HepG2 (cell line): ENCODE data around the gene MOK.

Source experiments
- ATF1 ChIP-seq: IDR thresholded peaks from 2 replicates; pipeline ENCODE4 v1.6.1; 2016; ENCODE audit warnings: mild to moderate bottlenecking, control low read depth
- ZNF572 ChIP-seq: sonication (generic); formaldehyde crosslinking; IDR thresholded peaks from 2 replicates; pipeline ENCODE4 v1.5.1; 2020; ENCODE audit warnings: mild to moderate bottlenecking, missing genetic modification reagents
- ZNF589 ChIP-seq: sonication (generic); formaldehyde crosslinking; conservative IDR thresholded peaks from 2 replicates; pipeline ENCODE4 v1.8.0; 2022; ENCODE audit warnings: mild to moderate bottlenecking, moderate library complexity, missing genetic modification reagents
- ZNF614 ChIP-seq: IDR thresholded peaks from 2 replicates; pipeline ENCODE4 v1.6.1; 2018; ENCODE audit warnings: missing biosample characterization, missing genetic modification reagents, inconsistent platforms, borderline replicate concordance
- ZNF790 ChIP-seq: sonication (generic); formaldehyde crosslinking; IDR thresholded peaks from 2 replicates; pipeline ENCODE4 v1.8.0; 2022; ENCODE audit warnings: missing genetic modification reagents, mild to moderate bottlenecking, borderline replicate concordance
- TF ChIP-seq, protein P1 (sequence below): sonication (generic); formaldehyde crosslinking; IDR thresholded peaks from 2 replicates; pipeline ENCODE4 v1.5.0; 2020; ENCODE audit warnings: mild to moderate bottlenecking, missing genetic modification reagents, moderate library complexity
- TF ChIP-seq, protein P2 (sequence below): sonication (generic); formaldehyde crosslinking; IDR thresholded peaks from 2 replicates; pipeline ENCODE4 v1.4.0; 2020; ENCODE audit warnings: mild to moderate bottlenecking, missing genetic modification reagents
- TF ChIP-seq, protein P3 (sequence below): IDR thresholded peaks from 2 replicates; pipeline ENCODE4 v1.6.1; 2016; ENCODE audit warnings: low read depth
- TF ChIP-seq, protein P4 (sequence below): sonication (generic); formaldehyde crosslinking; IDR thresholded peaks from 2 replicates; pipeline ENCODE4 v1.5.0; 2020; ENCODE audit warnings: missing genetic modification reagents, mild to moderate bottlenecking, borderline replicate concordance

DNA sequence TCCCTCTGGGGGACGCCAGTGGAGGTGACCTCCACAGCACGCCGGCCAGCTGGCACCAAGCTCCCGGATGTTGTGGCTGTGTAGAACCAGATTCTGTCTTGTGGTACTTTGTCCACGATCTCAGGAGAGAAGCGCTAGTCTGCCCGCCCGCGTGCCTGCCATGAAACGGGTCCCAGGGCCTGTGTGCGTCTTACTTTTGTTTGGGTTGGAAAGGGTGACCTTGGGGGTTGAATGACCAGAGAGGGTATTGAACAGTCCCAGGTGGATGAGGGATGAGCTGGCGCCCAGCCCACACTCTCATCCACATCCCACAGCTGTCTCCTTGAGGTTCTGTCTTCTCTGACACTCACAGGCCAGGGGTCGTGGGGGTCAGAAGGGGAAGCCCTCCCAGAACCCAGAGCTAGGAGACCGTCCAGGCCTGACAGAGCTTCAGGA, 87.0 kb downstream of the MOK start:
- TF ChIP-seq ZNF572 (CRISPR knock-in tag) = no peak
- no peak for TF ChIP-seq ZNF589 (CRISPR knock-in tag)
- no peak for TF ChIP-seq ZNF614
- no peak for TF ChIP-seq ATF1
- TF ChIP-seq, protein P1, sequence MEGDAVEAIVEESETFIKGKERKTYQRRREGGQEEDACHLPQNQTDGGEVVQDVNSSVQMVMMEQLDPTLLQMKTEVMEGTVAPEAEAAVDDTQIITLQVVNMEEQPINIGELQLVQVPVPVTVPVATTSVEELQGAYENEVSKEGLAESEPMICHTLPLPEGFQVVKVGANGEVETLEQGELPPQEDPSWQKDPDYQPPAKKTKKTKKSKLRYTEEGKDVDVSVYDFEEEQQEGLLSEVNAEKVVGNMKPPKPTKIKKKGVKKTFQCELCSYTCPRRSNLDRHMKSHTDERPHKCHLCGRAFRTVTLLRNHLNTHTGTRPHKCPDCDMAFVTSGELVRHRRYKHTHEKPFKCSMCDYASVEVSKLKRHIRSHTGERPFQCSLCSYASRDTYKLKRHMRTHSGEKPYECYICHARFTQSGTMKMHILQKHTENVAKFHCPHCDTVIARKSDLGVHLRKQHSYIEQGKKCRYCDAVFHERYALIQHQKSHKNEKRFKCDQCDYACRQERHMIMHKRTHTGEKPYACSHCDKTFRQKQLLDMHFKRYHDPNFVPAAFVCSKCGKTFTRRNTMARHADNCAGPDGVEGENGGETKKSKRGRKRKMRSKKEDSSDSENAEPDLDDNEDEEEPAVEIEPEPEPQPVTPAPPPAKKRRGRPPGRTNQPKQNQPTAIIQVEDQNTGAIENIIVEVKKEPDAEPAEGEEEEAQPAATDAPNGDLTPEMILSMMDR = no peak
- TF ChIP-seq ZNF790 (CRISPR knock-in tag) = no peak
- TF ChIP-seq, protein P2, sequence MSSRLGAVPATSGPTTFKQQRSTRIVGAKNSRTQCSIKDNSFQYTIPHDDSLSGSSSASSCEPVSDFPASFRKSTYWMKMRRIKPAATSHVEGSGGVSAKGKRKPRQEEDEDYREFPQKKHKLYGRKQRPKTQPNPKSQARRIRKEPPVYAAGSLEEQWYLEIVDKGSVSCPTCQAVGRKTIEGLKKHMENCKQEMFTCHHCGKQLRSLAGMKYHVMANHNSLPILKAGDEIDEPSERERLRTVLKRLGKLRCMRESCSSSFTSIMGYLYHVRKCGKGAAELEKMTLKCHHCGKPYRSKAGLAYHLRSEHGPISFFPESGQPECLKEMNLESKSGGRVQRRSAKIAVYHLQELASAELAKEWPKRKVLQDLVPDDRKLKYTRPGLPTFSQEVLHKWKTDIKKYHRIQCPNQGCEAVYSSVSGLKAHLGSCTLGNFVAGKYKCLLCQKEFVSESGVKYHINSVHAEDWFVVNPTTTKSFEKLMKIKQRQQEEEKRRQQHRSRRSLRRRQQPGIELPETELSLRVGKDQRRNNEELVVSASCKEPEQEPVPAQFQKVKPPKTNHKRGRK (CRISPR knock-in tag) = no peak
- TF ChIP-seq, protein P3, sequence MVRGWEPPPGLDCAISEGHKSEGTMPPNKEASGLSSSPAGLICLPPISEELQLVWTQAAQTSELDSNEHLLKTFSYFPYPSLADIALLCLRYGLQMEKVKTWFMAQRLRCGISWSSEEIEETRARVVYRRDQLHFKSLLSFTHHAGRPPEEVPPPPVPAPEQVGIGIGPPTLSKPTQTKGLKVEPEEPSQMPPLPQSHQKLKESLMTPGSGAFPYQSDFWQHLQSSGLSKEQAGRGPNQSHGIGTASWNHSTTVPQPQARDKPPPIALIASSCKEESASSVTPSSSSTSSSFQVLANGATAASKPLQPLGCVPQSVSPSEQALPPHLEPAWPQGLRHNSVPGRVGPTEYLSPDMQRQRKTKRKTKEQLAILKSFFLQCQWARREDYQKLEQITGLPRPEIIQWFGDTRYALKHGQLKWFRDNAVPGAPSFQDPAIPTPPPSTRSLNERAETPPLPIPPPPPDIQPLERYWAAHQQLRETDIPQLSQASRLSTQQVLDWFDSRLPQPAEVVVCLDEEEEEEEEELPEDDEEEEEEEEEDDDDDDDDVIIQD (CRISPR knock-in tag) = no peak
- TF ChIP-seq, protein P4, sequence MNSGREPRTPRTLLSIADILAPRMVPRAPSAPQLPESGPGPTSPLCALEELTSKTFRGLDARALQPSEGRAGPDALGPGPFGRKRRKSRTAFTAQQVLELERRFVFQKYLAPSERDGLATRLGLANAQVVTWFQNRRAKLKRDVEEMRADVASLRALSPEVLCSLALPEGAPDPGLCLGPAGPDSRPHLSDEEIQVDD = no peak
